GM19468 (cell line): ENCODE data around the gene RGS19.

Experiments
- ATAC-seq: cut with Tn5 transposase; IDR thresholded peaks from one replicate; pipeline ENCODE4 v1.9.1; 2021; ENCODE audit warnings: mild to moderate bottlenecking, moderate library complexity, moderate number of reproducible peaks; ENCODE audit not compliant: unreplicated experiment; ENCODE audit errors: extremely low read depth

Gene RGS19

GRCh38 chr20:64023361-64024140 lies 55.8 kb downstream of the RGS19 start:
- ATAC-seq = no peak
